ENCODE results near the gene CIART.

DNA sequence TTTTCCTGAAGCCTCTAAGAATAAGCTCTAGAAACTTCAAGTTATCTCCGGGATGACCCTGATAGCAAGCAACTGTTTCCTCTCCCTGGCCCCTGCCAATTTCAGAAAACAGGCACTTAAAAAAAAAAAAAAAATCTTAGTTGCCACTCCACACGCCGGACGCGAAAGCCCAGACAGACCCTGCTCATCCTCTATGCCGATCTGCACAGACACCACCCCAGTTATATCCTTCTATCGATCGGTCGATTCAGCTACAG is 48.1 kb upstream of the CIART start:
- TF ChIP-seq, protein P1, sequence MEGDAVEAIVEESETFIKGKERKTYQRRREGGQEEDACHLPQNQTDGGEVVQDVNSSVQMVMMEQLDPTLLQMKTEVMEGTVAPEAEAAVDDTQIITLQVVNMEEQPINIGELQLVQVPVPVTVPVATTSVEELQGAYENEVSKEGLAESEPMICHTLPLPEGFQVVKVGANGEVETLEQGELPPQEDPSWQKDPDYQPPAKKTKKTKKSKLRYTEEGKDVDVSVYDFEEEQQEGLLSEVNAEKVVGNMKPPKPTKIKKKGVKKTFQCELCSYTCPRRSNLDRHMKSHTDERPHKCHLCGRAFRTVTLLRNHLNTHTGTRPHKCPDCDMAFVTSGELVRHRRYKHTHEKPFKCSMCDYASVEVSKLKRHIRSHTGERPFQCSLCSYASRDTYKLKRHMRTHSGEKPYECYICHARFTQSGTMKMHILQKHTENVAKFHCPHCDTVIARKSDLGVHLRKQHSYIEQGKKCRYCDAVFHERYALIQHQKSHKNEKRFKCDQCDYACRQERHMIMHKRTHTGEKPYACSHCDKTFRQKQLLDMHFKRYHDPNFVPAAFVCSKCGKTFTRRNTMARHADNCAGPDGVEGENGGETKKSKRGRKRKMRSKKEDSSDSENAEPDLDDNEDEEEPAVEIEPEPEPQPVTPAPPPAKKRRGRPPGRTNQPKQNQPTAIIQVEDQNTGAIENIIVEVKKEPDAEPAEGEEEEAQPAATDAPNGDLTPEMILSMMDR (IDR thresholded peaks at IDR 0.05), result no peak
- no peak for TF ChIP-seq POLR2A (IDR thresholded peaks at IDR 0.05)
- no peak for TF ChIP-seq POLR2AphosphoS5 (IDR thresholded peaks at IDR 0.05)

All from upper lobe of left lung (tissue), 4 donors.